ENCODE results near the gene BLTP3A.

DNA sequence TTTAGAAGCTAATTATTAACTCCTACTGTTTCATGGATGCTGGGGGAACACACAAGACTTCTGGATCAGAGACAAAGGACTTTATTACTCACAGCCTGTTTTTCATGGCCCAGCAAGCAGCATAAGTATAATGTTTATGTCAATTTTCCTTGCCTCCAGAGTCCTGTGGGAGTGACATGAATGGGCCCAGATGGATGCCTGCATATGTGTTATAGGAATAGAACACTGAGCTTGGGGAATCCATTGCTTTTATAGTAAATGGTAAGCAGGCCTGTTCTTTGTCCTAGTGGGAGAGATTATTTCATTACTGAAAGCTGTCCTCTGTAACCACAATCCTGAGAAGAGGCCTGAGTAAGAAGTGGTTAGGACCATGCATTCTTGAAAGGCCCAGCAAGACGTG, 25.6 kb downstream of the BLTP3A start:
- TF ChIP-seq, protein P1, sequence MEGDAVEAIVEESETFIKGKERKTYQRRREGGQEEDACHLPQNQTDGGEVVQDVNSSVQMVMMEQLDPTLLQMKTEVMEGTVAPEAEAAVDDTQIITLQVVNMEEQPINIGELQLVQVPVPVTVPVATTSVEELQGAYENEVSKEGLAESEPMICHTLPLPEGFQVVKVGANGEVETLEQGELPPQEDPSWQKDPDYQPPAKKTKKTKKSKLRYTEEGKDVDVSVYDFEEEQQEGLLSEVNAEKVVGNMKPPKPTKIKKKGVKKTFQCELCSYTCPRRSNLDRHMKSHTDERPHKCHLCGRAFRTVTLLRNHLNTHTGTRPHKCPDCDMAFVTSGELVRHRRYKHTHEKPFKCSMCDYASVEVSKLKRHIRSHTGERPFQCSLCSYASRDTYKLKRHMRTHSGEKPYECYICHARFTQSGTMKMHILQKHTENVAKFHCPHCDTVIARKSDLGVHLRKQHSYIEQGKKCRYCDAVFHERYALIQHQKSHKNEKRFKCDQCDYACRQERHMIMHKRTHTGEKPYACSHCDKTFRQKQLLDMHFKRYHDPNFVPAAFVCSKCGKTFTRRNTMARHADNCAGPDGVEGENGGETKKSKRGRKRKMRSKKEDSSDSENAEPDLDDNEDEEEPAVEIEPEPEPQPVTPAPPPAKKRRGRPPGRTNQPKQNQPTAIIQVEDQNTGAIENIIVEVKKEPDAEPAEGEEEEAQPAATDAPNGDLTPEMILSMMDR (conservative IDR thresholded peaks at IDR 0.05 in 1 of 2, IDR thresholded peaks at IDR 0.05 in 1 of 2; ENCODE audit: extremely low read depth in 1 of 2, insufficient read depth in 1 of 2, low read depth in 1 of 2, low read length in 2 of 2): no peak
- no peak for TF ChIP-seq EZH2 (IDR thresholded peaks at IDR 0.05; ENCODE audit: borderline replicate concordance, low read length)
